Lower lobe of right lung (tissue), 2 donors: ENCODE measurements around the gene IFI44L. TPM values are rescaled to one million over a fixed set of nuclear protein-coding genes. Genes with fewer than 3 reads are reported as not detected.

Experiments
- ATAC-seq, 2 donors: fragments of 200-7000 bp; cut with Tn5 transposase; one replicate each; pipeline ENCODE4 v1.9.1; 2020 to 2022; ENCODE audit warnings: mild to moderate bottlenecking in 2 of 2, moderate library complexity in 2 of 2
- DNase-seq: peaks from one replicate; pipeline ENCODE4 v3.0.0-alpha.2; 2020
- H3K27ac ChIP-seq: fragments of 200-600 bp; one replicate; pipeline ENCODE4 v1.8.0; 2022
- H3K27me3 ChIP-seq: fragments of 200-600 bp; one replicate; pipeline ENCODE4 v1.8.0; 2022; ENCODE audit warnings: low read depth
- H3K36me3 ChIP-seq: fragments of 200-600 bp; one replicate; pipeline ENCODE4 v1.8.0; 2022; ENCODE audit warnings: mild to moderate bottlenecking
- H3K4me1 ChIP-seq: fragments of 200-600 bp; one replicate; pipeline ENCODE4 v1.8.0; 2022
- H3K4me3 ChIP-seq: fragments of 200-600 bp; one replicate; pipeline ENCODE4 v1.8.0; 2022; ENCODE audit warnings: mild to moderate bottlenecking
- H3K9me3 ChIP-seq: fragments of 200-600 bp; one replicate; pipeline ENCODE4 v1.8.0; 2022
- CTCF ChIP-seq: fragments of 200-600 bp; IDR thresholded peaks from one replicate; pipeline ENCODE4 v1.8.0; 2022; ENCODE audit warnings: antibody characterized with exemption, mild to moderate bottlenecking
- intact Hi-C: fragments of 100-400 bp; cut with DNase I; formaldehyde crosslinking; loops from one replicate; pipeline ENCODE4 v1.11.0; 2022
- total RNA-seq: library from RNA; stranded (reverse); fragmentation: NEBNext Ultra II Directional; extraction: Animal tissue kit (Norgen Biotek cat#: 25700); gene quantifications from one replicate; pipeline ENCODE4 v1.2.1, GENCODE V29; 2021
- donor health status: DM: no; HTN: yes; CAD: no; lungs with severe emphysema.

IFI44L gene
- total RNA-seq, 1 donor from 2014 or later = 52.9 TPM

- TF ChIP-seq CTCF = no peak
- H3K4me3 ChIP-seq = no peak overlapping the region
- ATAC-seq = no peak
- H3K9me3 ChIP-seq = no peaks in the 10 kb centered on the region
- no peaks in the 10 kb centered on the region for H3K4me1 ChIP-seq
- no peak overlapping the region for H3K27ac ChIP-seq
- no peaks in the 10 kb centered on the region for H3K27me3 ChIP-seq
- no peak for DNase-seq
- intact Hi-C loops = no loop called here
- H3K36me3 ChIP-seq = no peaks in the 10 kb centered on the region
Observed at GRCh38 chr1:78682496-78682895, 62.2 kb downstream of the IFI44L start.

GRCh38 chr1:78683079-78683478 lies 62.8 kb downstream of the IFI44L start:
- H3K4me1 ChIP-seq = no peaks in the 10 kb centered on the region
- H3K27ac ChIP-seq = no peak overlapping the region
- DNase-seq (no peak), ATAC-seq (no peak)
- H3K27me3 ChIP-seq = no peaks in the 10 kb centered on the region
- H3K4me3 ChIP-seq = no peak overlapping the region
- H3K36me3 ChIP-seq = no peaks in the 10 kb centered on the region
- no peaks in the 10 kb centered on the region for H3K9me3 ChIP-seq
- intact Hi-C loops = no loop called here
- TF ChIP-seq CTCF = no peak

DNA sequence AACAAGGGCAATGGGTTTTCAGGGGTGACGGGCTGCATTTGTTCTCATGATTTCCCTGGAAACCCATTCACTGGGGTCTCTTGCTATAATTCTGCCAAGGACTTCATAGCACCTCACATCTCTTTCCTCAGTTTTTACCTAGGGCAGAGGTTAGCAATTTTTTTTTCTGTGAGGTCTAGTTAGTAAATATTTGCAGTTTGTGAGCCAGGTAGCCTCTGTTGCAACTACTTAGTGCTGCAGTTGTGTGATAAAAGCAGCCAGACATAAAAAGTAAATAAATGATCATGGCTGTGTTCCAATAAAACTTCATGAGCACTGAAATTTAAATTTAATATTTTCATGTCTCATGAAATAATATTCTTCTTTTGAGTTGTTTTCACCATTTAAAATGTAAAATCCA lies 67.1 kb downstream of the IFI44L start:
- DNase-seq = no peak

DNA sequence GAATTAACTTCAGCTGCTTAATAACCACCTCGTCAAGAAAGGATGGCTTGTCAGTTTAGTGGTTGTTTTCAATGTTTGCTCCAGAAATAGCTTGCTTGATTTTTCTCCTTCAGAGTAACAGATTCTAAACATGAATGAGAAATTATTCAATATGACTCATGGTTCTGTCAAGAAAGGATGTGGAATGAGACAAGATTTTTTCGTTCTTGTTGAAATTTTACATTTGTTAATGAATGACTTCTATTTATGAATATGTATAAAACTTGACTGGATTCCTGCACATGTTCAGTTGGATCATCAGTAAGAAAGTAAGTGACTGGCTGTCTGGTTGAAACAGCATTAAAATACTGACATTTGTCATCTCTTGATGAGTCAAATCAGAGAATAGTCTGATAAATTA lies 67.7 kb downstream of the IFI44L start:
- no peak for ATAC-seq
- H3K27ac ChIP-seq = no peak overlapping the region
- no peak overlapping the region for H3K4me3 ChIP-seq
- no peaks in the 10 kb centered on the region for H3K36me3 ChIP-seq
- no peaks in the 10 kb centered on the region for H3K9me3 ChIP-seq
- DNase-seq = no peak
- TF ChIP-seq CTCF = no peak
- H3K27me3 ChIP-seq = no peaks in the 10 kb centered on the region
- H3K4me1 ChIP-seq = no peaks in the 10 kb centered on the region
- intact Hi-C loops = no loop called here

More for the DNA sequence above, 67.1 kb downstream of the IFI44L start:
- Histone ChIP-seq H3K27ac (no peak overlapping the region), H3K4me1 (no peaks in the 10 kb centered on the region), H3K9me3 (no peaks in the 10 kb centered on the region), H3K4me3 (no peak overlapping the region), H3K27me3 (no peaks in the 10 kb centered on the region), H3K36me3 (no peaks in the 10 kb centered on the region)
- intact Hi-C loops = no loop called here
- TF ChIP-seq CTCF = no peak
- no peak for ATAC-seq

- no peaks in the 10 kb centered on the region for H3K27me3 ChIP-seq
- no peaks in the 10 kb centered on the region for H3K9me3 ChIP-seq
- no peak overlapping the region for H3K4me3 ChIP-seq
- TF ChIP-seq CTCF = no peak
- no peaks in the 10 kb centered on the region for H3K36me3 ChIP-seq
- DNase-seq (no peak), ATAC-seq (no peak)
- H3K4me1 ChIP-seq = no peaks in the 10 kb centered on the region
- H3K27ac ChIP-seq = no peak overlapping the region
- intact Hi-C loops = no loop called here
Observed at GRCh38 chr1:78688697-78689096, 68.4 kb downstream of the IFI44L start.

DNA sequence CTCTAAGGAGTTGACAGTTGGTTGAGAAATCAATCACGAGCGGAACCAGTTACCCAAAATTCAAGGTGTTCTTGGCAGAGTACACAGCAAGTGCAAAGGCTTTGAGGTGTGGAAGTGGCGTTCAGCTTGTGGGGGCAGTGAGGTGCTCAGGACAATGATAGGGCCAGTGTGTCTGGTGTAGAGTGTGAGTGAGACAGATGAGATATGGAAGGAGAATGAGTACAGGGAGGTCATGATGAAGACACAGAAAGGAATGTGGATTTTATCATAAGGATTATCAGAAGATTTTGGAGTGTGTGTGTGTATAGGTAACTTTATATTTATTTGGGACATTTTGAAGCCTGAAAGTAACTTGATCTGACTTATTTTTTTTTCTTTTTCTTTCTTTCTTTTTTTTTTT lies 70.3 kb downstream of the IFI44L start:
- DNase-seq (no peak), ATAC-seq (no peak)
- no peak for TF ChIP-seq CTCF
- no peak overlapping the region for H3K4me3 ChIP-seq
- H3K36me3 ChIP-seq = no peaks in the 10 kb centered on the region
- H3K27ac ChIP-seq = no peak overlapping the region
- intact Hi-C loops = no loop called here
- H3K9me3 ChIP-seq = no peaks in the 10 kb centered on the region
- no peaks in the 10 kb centered on the region for H3K4me1 ChIP-seq
- H3K27me3 ChIP-seq = no peaks in the 10 kb centered on the region
